ENCODE results near the gene ZNF778. TPM values are rescaled to one million over a fixed set of nuclear protein-coding genes. Genes with fewer than 3 reads are reported as not detected.

Gene ZNF778
- total and polyA plus RNA-seq, 2 of the 8 experiments (the other 6 are each of a cell fraction or from before 2014, with no cell fraction given), result 9.5 to 21.9 TPM

DNA sequence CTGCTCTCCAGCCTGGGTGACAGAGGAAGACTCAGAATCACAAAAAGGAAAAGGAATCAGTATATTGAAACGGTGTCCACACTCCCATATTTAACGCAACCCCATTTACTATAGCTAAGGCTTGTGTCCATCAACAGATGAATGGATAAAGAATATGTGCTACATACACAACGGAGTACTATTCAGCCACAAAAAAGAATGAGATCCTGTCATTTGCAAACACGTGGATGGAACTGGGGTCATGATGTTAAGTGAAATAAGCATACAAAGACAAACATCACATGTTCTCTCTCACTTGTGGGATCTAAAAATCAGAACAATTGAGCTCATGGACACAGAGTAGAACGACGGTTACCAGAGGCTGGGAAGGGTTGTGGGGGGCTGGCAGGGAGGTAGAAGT, 55.1 kb downstream of the ZNF778 start (continued):
- TF ChIP-seq KDM4A (IDR thresholded peaks at IDR 0.05; ENCODE audit: low read depth, low read length, severe bottlenecking), result no peak
